Thoracic aorta (tissue), 2 donors: ENCODE measurements around the gene CCDC181. TPM values are rescaled to one million over a fixed set of nuclear protein-coding genes. Genes with fewer than 3 reads are reported as not detected.

Experiments used
- ATAC-seq: fragments of 150-250 bp; one replicate; pipeline ENCODE4 v1.8.0; 2017; ENCODE audit warnings: low read depth; ENCODE audit not compliant: insufficient number of reproducible peaks, low FRiP score
- DNase-seq: peaks from one replicate; pipeline ENCODE4 v3.0.0-alpha.2; 2020; ENCODE audit warnings: low spot score
- H3K27ac ChIP-seq, 2 donors: fragments of 200-600 bp; sonication (generic); 1 replicate in 1 of 2; 2 replicates in 1 of 2; pipeline ENCODE4 v1.5.1; 2016; ENCODE audit warnings: mild to moderate bottlenecking in 2 of 2, moderate library complexity in 2 of 2
- H3K27me3 ChIP-seq: fragments of 200-600 bp; sonication (generic); replicated peaks from 2 replicates; pipeline ENCODE4 v1.6.0; 2016; ENCODE audit warnings: mild to moderate bottlenecking; ENCODE audit not compliant: insufficient read depth
- H3K36me3 ChIP-seq: fragments of 200-600 bp; sonication (generic); one replicate; pipeline ENCODE4 v1.5.1; 2016
- H3K4me1 ChIP-seq, 2 donors: fragments of 200-600 bp; sonication (generic); 1 replicate in 1 of 2; 2 replicates in 1 of 2; pipeline versions ENCODE4 v1.5.1 to v1.6.0; 2016; ENCODE audit warnings: low read depth in 2 of 2, mild to moderate bottlenecking in 1 of 2; ENCODE audit not compliant: control insufficient read depth in 1 of 2
- H3K4me3 ChIP-seq: fragments of 200-600 bp; sonication (generic); 2 replicates; pipeline ENCODE4 v1.5.1; 2016; ENCODE audit warnings: mild to moderate bottlenecking
- H3K9me3 ChIP-seq: fragments of 200-600 bp; sonication (generic); 2 replicates; pipeline ENCODE4 v1.5.1; 2016
- CTCF ChIP-seq: fragments of 200-600 bp; sonication (generic); IDR thresholded peaks from one replicate; pipeline ENCODE4 v1.5.1; 2019; ENCODE audit warnings: antibody characterized with exemption
- total RNA-seq, 2 donors: library from RNA; depleted of rRNA; stranded (reverse); fragments of >200 nt; gene quantifications; one replicate each; pipeline versions ENCODE4 v1.1.0 to v1.2.3, GENCODE V29; 2016

The CCDC181 gene
- total RNA-seq, 2 donors from 2014 or later, result 0.54 to 2.9 TPM

GRCh38 chr1:169347688-169348382 is 79.4 kb downstream of the CCDC181 start:
- no peak for TF ChIP-seq CTCF
- Histone ChIP-seq H3K27ac (no peak overlapping the region), H3K4me1 (no peaks in the 10 kb centered on the region), H3K9me3 (no peaks in the 10 kb centered on the region), H3K4me3 (no peak overlapping the region), H3K27me3 (no peaks in the 10 kb centered on the region), H3K36me3 (no peaks in the 10 kb centered on the region)
- ATAC-seq (no peak), DNase-seq (no peak)

- H3K9me3 ChIP-seq, result no peaks in the 10 kb centered on the region
- DNase-seq, result no peak
- no peak overlapping the region for H3K4me3 ChIP-seq
- H3K4me1 ChIP-seq, result no peaks in the 10 kb centered on the region
- no peaks in the 10 kb centered on the region for H3K27me3 ChIP-seq
- no peak overlapping the region for H3K27ac ChIP-seq
- TF ChIP-seq CTCF, result no peak
- H3K36me3 ChIP-seq, result no peaks in the 10 kb centered on the region
- ATAC-seq, result no peak
These were observed 81.2 kb downstream of the CCDC181 start for GRCh38 chr1:169346036-169346589.

GRCh38 chr1:169345511-169345910 is 81.8 kb downstream of the CCDC181 start:
- Histone ChIP-seq H3K4me1 (no peaks in the 10 kb centered on the region), H3K36me3 (no peaks in the 10 kb centered on the region), H3K27me3 (no peaks in the 10 kb centered on the region), H3K9me3 (no peaks in the 10 kb centered on the region), H3K27ac (no peak overlapping the region), H3K4me3 (no peak overlapping the region)
- DNase-seq (no peak), ATAC-seq (no peak)
- TF ChIP-seq CTCF, result no peak

Other genes starting within 250 kb of the CCDC181 start
- gene NME7, start 59.7 kb downstream of the CCDC181 start, total RNA-seq, result 10 to 100 TPM; 18.3 to 20.4 TPM
- gene BLZF1, start 59.3 kb downstream of the CCDC181 start, total RNA-seq, result 10 to 100 TPM; 22.3 to 27.8 TPM
- gene SLC19A2, start 58.5 kb upstream of the CCDC181 start, total RNA-seq, result 10 to 100 TPM; 17.7 to 39.7 TPM
- gene F5, start 159.0 kb upstream of the CCDC181 start, total RNA-seq, result under 1 TPM; 0.68 to 0.85 TPM
- gene SELP, start 202.7 kb upstream of the CCDC181 start, total RNA-seq, result 10 to 100 TPM in 1 of 2 donors, 1 to 10 TPM in 1; 9.3 to 43.2 TPM